PC-3 (cell line): ENCODE measurements around the gene MSI2.

ENCODE experiments used
- CTCF ChIP-seq: fragments of 300-600 bp; sonication (generic); conservative IDR thresholded peaks from 2 replicates; pipeline ENCODE4 v1.5.1; 2017; ENCODE audit warnings: antibody characterized with exemption, low read depth, mild to moderate bottlenecking, low read length
- EZH2 ChIP-seq: fragments of 300-600 bp; sonication (generic); IDR thresholded peaks from one replicate; pipeline ENCODE4 v1.6.1; 2017; ENCODE audit warnings: antibody characterized with exemption, mild to moderate bottlenecking, low read length; ENCODE audit not compliant: unreplicated experiment
- EZH2phosphoT487 ChIP-seq: fragments of 300-600 bp; sonication (generic); IDR thresholded peaks from 2 replicates; pipeline ENCODE4 v1.6.1; 2018; ENCODE audit warnings: mild to moderate bottlenecking, antibody characterized with exemption, low read length, borderline replicate concordance

GRCh38 chr17:57385975-57386374 lies 129.7 kb downstream of the MSI2 start:
- TF ChIP-seq CTCF (no peak), EZH2 (no peak), EZH2phosphoT487 (no peak)
